Parathyroid adenoma (tissue), 2 donors: ENCODE data around the gene PKP4.

Experiments
- H2AFZ ChIP-seq: fragments of 300-600 bp; sonication (generic); one replicate; pipeline ENCODE4 v1.7.0; 2017; ENCODE audit warnings: antibody characterized with exemption, mild to moderate bottlenecking
- H3K27ac ChIP-seq: fragments of 300-600 bp; sonication (generic); one replicate; pipeline ENCODE4 v1.7.0; 2017
- H3K27me3 ChIP-seq: fragments of 300-600 bp; sonication (generic); one replicate; pipeline ENCODE4 v1.7.0; 2017; ENCODE audit warnings: low read length; ENCODE audit not compliant: control insufficient read depth, insufficient read depth
- H3K36me3 ChIP-seq: fragments of 300-600 bp; sonication (generic); one replicate; pipeline ENCODE4 v1.7.0; 2017; ENCODE audit warnings: low read length; ENCODE audit not compliant: control insufficient read depth, insufficient read depth
- H3K4me1 ChIP-seq: fragments of 300-600 bp; sonication (generic); one replicate; pipeline ENCODE4 v1.7.0; 2017; ENCODE audit warnings: control low read depth
- H3K4me2 ChIP-seq: fragments of 300-600 bp; sonication (generic); one replicate; pipeline ENCODE4 v1.7.0; 2017; ENCODE audit warnings: low read length
- H3K4me3 ChIP-seq: fragments of 300-600 bp; sonication (generic); one replicate; pipeline ENCODE4 v1.7.0; 2017; ENCODE audit warnings: low read depth, low read length
- H3K79me2 ChIP-seq: fragments of 300-600 bp; sonication (generic); one replicate; pipeline ENCODE4 v1.7.0; 2017; ENCODE audit warnings: control low read depth
- H3K9ac ChIP-seq: fragments of 300-600 bp; sonication (generic); one replicate; pipeline ENCODE4 v1.7.0; 2017; ENCODE audit warnings: mild to moderate bottlenecking
- H3K9me3 ChIP-seq: fragments of 300-600 bp; sonication (generic); one replicate; pipeline ENCODE4 v1.7.0; 2017; ENCODE audit warnings: low read length; ENCODE audit not compliant: control insufficient read depth
- TF ChIP-seq, protein P1 (sequence below): fragments of 300-600 bp; sonication (generic); IDR thresholded peaks from one replicate; pipeline ENCODE4 v1.7.0; 2017; ENCODE audit warnings: antibody characterized with exemption, mild to moderate bottlenecking
- donor health status: primary hyperparathyroidism.

The PKP4 gene

DNA sequence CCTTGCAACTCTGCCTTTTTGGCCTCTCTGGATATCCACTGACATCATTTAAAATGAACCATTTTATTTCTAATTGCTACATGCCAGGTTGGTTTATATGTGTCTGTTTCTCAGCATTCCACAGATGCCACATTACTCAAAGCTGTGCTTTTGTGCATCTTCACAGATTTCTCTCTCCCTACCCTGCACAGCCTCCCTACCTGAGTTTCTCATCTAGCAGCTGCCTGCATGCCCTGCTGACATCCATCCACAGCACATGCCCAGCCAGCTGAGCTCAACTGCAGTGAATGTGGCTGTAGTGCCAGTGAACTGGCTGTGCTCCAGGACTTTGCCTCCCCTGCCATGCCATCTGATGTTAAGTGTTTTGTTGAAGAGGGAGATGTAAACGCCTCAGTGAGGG, 44.5 kb downstream of the PKP4 start:
- TF ChIP-seq, protein P1, sequence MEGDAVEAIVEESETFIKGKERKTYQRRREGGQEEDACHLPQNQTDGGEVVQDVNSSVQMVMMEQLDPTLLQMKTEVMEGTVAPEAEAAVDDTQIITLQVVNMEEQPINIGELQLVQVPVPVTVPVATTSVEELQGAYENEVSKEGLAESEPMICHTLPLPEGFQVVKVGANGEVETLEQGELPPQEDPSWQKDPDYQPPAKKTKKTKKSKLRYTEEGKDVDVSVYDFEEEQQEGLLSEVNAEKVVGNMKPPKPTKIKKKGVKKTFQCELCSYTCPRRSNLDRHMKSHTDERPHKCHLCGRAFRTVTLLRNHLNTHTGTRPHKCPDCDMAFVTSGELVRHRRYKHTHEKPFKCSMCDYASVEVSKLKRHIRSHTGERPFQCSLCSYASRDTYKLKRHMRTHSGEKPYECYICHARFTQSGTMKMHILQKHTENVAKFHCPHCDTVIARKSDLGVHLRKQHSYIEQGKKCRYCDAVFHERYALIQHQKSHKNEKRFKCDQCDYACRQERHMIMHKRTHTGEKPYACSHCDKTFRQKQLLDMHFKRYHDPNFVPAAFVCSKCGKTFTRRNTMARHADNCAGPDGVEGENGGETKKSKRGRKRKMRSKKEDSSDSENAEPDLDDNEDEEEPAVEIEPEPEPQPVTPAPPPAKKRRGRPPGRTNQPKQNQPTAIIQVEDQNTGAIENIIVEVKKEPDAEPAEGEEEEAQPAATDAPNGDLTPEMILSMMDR: no peak
- H3K4me3 ChIP-seq: no peak overlapping the region
- no peaks in the 10 kb centered on the region for H3K9me3 ChIP-seq
- H3K4me2 ChIP-seq: no peak overlapping the region
- no peak overlapping the region for H3K9ac ChIP-seq
- peaks cover 5% of the 10 kb centered on the region for H3K79me2 ChIP-seq
- no peaks in the 10 kb centered on the region for H3K36me3 ChIP-seq
- H3K27me3 ChIP-seq: no peaks in the 10 kb centered on the region
- H3K27ac ChIP-seq: no peak overlapping the region
- peaks cover 35% of the 10 kb centered on the region for H3K4me1 ChIP-seq
- no peak overlapping the region for H2AFZ ChIP-seq

DNA sequence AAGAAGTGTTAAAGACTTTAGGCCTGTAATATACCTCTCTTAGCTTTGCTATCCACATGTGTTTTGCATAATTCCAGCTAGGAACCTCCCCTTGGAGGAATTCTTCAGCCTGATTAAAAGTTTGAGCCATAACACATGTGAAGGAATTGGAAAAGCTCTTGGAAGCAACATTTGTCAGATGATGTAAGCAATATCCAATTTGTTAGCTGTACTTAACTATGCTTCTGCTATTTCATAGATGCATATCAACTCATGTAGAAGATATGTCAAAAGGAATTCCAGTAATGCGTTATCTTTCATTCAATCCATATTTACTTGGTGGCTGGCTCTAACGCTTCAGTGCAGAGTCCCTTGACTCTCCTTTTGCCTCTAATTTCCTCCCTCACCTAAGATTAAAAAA, 46.2 kb downstream of the PKP4 start:
- no peak overlapping the region for H3K4me2 ChIP-seq
- H3K79me2 ChIP-seq: peaks cover 7% of the 10 kb centered on the region
- H3K9ac ChIP-seq: no peak overlapping the region
- H3K36me3 ChIP-seq: no peaks in the 10 kb centered on the region
- no peaks in the 10 kb centered on the region for H3K9me3 ChIP-seq
- no peak overlapping the region for H2AFZ ChIP-seq
- no peak overlapping the region for H3K4me3 ChIP-seq
- H3K27me3 ChIP-seq: no peaks in the 10 kb centered on the region
- peaks cover 32% of the 10 kb centered on the region for H3K4me1 ChIP-seq
- no peak overlapping the region for H3K27ac ChIP-seq
- TF ChIP-seq, protein P1: no peak

DNA sequence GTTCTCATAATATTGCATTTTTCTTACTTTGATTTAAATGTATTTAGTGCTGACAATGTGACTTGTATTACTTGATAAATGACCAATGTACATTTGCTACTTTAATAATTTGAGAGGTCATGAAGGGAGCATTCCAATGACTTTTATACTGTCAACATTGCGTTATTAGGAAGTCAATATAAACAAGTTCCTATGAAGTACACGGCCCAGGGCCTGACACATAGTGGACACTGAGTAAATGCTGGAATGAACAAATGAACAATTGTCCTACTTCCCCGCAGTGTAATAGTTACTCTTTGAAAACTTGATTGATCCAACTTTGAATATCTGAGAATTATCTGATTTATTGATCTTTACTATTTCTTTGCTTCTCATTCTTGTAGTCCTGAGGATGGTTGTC, 47.3 kb downstream of the PKP4 start:
- Histone ChIP-seq H3K36me3 (no peaks in the 10 kb centered on the region), H3K9me3 (no peaks in the 10 kb centered on the region), H3K9ac (no peak overlapping the region), H3K4me3 (no peak overlapping the region), H3K4me1 (peaks cover 27% of the 10 kb centered on the region), H3K27ac (no peak overlapping the region), H3K4me2 (no peak overlapping the region), H2AFZ (no peak overlapping the region), H3K27me3 (no peaks in the 10 kb centered on the region), H3K79me2 (peaks cover 8% of the 10 kb centered on the region)
- TF ChIP-seq, protein P1: no peak

DNA sequence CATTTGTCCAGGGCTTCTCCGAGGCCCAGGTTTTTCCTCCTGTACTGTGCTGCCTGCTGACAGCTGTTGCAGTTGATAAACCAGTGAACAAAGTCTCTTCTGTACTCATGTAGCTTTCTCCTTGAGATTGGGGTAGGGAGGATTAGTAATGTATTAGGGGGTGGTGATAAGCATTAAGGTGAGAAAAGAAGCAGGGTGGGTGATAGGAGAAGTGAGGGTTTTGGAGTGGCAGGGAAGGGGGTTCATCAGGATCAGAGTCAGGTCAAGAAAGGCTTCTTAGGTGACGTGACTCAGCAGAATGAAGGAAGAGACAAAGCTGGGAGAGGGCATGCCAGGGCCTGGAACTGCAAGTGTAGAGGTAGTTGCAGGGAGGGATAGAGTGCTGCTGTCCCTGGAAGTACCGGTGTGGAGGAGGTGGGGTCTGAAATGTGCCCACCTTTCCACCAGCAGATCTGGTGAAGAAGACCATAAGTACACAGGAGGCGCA, 48.7 kb downstream of the PKP4 start:
- no peak overlapping the region for H3K4me2 ChIP-seq
- no peak overlapping the region for H3K9ac ChIP-seq
- no peaks in the 10 kb centered on the region for H3K27me3 ChIP-seq
- no peaks in the 10 kb centered on the region for H3K9me3 ChIP-seq
- H3K4me3 ChIP-seq: no peak overlapping the region
- H3K36me3 ChIP-seq: no peaks in the 10 kb centered on the region
- H2AFZ ChIP-seq: no peak overlapping the region
- H3K27ac ChIP-seq: no peak overlapping the region
- peaks cover 8% of the 10 kb centered on the region for H3K79me2 ChIP-seq
- H3K4me1 ChIP-seq: peaks cover 27% of the 10 kb centered on the region
- TF ChIP-seq, protein P1: no peak

DNA sequence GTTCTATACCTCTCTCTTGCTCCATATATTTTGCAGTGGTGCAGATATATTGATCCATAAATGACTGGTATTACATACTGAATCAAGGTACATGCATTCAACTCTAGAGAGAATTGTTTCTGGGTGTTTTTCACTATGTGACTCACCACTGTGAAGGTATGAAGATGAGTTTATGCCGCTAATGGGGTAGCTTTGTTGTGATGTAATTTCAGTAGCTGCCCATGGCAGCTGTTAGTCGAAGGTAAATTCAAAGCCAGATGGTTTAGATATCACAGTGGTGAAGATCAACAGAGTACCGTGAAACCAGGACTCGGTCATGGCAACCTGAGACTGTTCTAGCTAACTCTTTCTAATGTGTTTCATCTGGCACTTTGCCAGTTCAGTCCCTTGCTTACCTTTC, 50.4 kb downstream of the PKP4 start:
- TF ChIP-seq, protein P1: no peak
- no peak overlapping the region for H2AFZ ChIP-seq
- peaks cover 18% of the 10 kb centered on the region for H3K4me1 ChIP-seq
- no peak overlapping the region for H3K9ac ChIP-seq
- no peaks in the 10 kb centered on the region for H3K9me3 ChIP-seq
- no peak overlapping the region for H3K4me2 ChIP-seq
- H3K4me3 ChIP-seq: no peak overlapping the region
- H3K27me3 ChIP-seq: no peaks in the 10 kb centered on the region
- peaks cover 8% of the 10 kb centered on the region for H3K79me2 ChIP-seq
- H3K36me3 ChIP-seq: no peaks in the 10 kb centered on the region
- no peak overlapping the region for H3K27ac ChIP-seq
